ENCODE results near the gene PACSIN2.

- TF ChIP-seq EZH2phosphoT487 (conservative IDR thresholded peaks at IDR 0.05; ENCODE audit: low read length) (no peak), CTCF (IDR thresholded peaks at IDR 0.05; ENCODE audit: insufficient read depth, low read length, poor library complexity, severe bottlenecking) (no peak)
Observed at GRCh38 chr22:42943981-42944380, 71.0 kb downstream of the PACSIN2 start.
